ENCODE results near the gene CACNA1C.

CACNA1C gene

DNA sequence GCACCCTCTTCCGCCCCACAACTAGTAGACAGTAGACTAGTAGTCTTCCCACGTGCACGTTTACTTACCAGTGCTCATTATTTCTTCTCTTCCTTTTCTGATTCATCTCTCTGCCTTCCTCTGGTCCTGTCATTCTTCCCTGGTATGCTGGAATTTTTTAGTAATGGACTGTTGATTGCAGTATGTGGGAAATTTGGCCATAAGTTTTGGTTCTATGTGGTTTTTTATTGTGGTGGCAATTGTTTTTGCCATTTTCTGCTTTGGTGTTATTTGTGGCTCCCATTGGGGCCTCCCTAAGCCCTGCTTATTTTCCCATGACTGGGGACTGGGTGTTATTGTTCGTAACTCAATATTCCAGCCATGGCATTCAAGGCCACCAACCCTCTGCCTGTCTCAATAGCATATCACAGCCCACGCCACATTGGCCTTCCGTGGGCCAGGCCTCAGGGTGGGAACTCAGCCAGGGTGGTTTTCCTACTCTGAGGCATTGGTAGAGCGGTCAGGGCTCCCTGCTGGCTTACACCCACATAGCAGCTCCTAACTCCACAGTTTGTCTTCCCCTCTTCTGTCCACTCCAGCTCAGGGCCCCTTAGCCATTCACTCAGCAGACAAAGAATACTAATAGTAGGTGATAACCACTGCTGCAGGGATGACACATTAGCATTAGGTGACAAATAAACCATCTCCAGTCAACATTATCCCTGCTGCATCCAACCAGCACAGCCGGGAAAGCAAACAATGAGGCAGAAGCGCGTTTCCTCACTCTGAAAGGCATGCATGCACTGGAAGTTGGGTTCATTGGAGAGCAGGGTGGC is 321.5 kb downstream of the CACNA1C start:
- DNase-seq, result no peak

DNA sequence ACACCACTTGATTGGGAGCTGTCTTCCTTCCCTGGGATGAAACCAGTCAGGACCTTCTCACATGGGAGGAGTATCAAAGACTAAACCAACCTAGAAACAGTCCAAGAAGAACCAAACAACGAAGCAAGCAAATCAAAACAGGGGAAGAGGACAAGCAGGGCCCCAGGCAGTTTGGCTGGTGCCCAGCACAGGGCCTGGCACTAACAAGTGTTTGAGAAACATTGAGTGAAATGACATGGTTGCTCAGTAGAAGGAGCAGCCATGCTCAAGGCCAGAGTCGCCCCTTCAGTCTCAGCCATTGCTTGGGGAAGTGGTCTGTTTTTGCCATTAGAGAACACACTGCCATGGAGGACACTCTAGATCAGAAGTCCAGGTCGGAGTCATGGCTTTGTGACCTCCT is 323.1 kb downstream of the CACNA1C start:
- DNase-seq, result no peak

DNA sequence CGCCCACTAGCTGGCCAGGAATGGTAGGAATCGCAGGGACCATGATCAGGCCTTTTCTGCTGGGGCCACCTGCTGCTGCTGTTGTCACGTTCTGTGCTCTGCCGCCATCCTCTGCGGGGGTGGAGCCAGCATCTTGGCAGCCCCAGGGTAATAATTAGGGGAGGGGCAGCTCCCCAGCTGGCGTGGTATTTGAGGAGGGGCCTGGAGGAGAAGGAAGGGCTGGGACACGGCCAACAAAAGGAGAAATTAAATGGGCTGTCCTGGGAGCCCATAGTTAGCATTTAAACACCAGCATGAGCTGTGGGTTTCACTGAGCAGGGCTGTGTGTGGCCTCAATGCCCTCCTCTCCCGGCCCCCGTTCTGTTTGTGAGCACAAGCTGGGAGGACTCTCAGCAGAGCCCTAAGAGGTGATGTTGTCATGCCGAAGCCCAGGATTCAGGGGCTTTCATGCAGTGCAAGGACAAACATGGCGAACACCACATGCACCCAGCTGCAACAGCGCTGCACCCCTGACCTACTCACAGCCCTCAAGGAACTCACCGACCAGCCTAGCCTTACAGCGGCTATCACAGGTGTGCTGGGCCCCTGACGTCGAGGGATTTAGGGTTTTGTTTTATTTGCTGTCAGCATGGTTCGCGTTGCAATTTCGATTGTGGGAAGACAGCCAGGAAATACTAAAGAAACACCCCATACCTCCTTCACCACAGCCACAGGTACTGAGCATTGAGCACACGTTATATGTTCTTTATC is 324.3 kb downstream of the CACNA1C start:
- DNase-seq, result no peak

DNA sequence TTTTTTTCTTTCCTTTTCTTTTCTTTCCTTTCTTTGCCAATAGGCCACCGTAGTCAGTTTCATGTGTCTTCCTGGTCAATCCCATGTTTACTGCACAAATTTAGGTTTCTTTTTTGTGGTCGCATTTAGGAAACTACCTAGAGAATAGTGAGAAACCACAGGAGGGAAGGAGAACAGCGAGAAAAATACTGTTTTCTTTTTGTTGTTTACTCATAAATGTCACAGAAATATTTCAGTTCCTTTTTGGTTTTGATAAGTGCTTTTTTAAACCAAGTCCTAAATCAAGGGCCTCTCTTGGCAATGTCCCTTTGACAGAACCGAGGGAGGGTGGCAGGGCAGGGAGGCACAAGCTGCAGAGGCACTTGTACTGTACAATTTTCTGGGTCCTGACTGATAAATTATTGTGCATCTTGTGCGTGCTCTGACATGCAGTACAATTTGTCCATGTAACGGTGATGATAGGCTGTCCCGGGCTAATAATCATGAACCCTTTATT is 326.1 kb downstream of the CACNA1C start:
- DNase-seq, result no peak

DNA sequence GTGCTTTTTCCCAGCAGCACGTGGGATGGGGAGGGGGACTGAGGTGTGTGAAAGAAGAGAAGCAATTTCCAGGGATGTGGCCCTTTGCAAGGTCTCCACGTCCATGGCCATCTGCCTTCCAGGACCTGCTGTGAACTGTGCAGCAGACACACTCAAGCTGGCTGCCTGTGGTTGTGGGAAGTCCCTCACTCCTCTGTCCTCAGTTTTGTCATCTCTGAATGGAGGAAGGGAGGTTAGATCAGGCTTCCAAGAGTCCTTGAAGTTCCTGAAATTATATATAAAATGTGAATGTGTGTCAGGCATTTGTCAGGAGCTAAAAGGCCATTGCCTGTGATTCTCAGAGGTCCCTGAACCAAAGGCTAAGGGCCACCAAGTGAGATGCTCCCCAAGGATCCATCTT is 328.2 kb downstream of the CACNA1C start:
- no peak for DNase-seq

DNA sequence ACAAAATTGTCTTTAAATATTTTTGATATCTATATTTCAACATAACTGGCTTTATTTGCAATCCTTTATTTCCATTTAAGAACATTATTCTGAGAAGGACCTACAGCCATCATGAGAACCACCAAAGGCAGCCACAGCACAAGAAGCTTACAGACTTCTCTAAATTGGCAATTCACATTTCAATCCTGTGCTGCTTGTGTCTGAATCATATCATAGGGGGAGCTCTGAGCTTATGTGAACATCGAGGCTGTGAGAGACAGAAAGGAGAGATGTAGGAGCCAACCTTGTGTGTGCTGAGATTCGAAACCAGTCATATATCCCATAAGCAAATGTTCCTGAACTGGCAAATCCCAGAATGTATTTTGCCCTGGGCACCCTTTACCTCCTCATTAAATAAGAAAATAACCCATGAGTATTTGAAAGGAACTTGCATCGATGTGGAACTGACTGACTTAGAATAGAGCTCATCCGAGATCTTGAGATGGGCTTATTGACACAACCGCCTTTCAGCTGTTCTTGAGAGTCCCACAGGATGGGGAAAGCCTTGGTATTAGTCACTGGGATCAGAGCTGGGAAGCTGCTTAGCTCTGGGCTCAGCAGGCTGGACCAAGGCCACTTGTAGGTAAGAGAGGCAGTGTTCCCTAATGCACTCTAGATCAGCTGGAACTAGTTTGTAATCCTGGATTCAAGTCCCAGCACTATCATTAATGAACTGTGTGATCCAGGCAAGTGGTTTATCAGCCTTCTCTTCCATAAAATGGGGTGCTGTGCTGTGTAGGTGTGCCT is 329.8 kb downstream of the CACNA1C start:
- no peak for DNase-seq

DNA sequence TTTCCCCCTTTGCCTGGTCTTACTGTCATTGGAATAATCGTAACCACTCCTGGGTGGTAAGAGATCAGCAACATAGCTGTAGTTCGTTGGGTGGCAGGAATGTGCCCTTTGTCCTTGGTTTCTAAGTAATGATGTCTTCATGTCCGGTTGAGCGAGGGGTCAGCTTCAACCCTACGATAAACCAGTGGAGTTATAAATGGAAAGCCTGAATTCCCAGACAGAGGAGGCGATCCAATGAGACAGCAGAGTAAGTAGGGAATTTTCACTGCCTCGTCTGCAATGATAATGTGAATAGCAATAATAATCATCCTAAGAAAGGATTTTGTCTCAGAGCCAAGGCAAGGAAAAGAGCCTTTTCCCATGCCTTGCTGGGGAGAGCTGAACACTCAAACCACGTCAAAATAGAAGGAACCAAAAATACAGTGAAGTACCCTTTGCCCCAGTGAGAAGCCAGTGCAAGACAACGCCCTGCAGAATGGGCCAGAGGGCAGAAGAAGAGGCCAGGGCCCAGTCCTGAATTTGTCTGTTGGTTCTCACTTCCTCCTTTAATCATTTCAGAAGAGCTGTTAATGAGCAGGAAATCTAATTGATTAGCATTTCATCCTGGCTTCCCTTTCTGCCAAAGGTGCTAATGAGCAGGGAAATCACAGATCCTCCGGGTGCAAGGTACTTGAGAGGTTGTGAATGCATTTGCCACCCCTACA is 330.7 kb downstream of the CACNA1C start:
- DNase-seq, result no peak

DNA sequence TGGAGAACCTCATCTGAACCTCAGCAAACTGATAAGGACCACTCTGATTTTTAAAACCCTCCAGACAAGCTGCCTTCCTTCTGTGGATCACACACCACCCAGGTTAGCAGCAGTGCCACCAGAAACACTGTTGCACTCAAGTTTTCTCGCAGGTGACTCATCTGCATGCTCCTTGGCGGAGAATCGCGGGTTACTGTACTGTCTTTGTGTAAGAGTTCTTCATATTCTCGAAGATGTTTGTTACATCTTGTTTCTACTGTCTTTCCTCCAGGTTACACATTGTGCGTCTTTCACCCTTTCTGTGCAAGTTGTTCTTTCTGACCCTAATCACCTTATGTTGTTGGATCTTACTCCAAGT is 331.2 kb downstream of the CACNA1C start:
- DNase-seq, result no peak

DNA sequence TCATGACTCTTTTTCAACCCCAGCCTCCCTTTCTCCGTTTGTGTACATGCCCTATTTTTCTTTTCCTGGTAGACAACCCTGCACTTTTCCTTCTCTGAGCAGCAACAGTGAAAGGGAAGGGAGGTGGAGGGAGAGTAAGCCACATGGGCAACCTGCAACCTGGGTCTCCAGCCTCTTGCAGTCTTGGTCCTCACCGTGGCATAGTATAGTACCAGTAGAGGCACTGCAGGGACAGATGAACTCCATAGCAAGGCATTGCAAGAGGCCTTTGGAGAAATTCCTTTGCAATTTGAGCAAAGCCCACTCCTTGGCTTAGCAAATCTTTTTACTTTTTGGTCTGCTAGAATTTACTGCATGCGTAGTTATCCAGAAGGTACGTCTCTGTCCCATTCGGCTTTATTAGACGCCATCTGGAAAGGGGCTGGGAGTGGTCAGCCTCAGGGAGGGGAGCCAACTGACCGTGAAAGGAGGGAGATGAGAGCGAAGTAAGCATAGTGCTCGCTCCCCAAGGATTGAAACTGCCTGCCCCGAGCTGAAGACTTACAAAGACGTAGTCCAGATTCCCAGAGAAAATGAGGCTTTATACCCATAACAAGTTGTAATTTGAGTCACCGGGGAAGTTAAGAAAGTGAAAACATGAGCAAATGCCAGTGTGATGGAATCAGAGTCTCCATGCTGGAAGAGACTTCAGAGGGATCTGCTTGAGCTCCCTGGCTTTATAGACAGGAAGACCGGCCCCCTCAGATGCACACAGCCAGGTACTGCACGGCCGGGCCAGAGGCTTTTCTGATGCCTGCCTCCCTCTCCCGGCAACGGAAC is 332.0 kb downstream of the CACNA1C start:
- DNase-seq, result no peak

DNA sequence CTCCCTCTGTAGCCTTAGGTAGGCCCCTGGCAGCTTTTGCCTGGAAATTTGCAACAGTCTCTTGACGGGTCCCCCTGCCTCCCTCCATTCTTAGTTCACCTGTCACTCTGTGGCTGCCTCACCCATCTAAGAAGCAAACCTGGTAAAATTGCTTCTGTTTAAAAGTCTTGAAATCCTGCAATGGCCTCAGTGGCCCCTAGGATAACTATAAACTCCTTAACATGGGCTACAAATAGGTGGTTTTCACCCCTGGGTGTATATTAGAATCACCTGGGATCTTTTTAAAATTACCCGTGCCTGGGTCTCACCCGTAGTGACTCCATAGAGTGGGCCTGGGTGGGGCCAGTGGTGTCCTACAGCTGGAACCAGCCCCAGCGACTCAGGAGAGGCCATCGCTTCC is 332.7 kb downstream of the CACNA1C start:
- no peak for DNase-seq

DNA sequence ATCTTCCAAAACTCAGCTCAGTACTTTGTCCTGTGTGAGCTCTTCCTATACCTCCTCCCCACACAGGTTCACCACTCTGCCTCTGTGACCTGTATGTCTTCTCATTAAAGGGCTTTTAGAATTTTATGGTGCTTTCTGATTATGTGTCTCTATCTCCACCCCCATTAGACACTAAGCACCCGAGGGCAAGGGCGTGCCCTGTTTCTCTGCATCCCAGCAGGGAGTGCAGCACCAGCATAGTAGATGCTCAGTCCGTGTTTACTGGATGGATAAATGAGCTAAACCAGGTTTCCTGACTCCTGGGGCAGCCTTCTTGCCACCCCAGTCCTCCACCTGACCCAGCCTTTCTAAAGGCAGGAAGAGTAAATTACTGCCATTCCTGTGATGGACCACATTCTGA is 333.8 kb downstream of the CACNA1C start:
- DNase-seq, result no peak

DNA sequence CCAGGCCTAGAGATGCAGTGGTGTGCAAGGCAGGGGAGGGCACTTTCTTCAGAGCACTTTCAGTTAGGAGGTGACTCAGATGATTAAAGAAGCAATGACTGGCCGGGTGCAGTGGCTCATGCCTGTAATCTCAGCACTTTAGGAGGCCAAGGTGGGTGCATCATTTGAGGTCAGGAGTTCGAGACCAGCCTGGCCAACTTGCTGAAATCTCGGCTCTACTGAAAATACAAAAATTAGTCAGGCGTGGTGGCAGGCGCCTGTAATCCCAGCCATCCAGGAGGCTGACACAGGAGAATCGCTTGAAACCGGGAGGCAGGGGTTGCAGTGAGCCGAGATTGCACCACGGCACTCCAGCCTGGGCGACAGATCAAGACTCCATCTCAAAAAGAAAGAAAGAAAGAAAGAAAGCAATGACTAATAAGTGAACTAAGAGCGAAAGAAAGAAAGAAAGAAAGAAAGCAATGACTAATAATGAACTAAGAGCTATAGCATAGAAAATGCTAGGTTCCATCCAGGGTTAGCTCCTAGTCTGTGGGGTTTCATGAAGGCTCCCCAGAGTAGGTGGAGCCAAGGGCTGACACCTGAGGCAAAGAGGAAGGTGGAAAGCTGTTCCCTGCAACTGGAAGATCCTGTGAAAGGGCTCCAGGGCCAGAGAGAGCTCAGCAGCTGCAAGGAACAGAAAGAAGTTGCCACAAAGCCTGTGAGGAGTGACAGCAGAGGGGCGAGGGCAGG is 334.5 kb downstream of the CACNA1C start:
- no peak for DNase-seq

DNA sequence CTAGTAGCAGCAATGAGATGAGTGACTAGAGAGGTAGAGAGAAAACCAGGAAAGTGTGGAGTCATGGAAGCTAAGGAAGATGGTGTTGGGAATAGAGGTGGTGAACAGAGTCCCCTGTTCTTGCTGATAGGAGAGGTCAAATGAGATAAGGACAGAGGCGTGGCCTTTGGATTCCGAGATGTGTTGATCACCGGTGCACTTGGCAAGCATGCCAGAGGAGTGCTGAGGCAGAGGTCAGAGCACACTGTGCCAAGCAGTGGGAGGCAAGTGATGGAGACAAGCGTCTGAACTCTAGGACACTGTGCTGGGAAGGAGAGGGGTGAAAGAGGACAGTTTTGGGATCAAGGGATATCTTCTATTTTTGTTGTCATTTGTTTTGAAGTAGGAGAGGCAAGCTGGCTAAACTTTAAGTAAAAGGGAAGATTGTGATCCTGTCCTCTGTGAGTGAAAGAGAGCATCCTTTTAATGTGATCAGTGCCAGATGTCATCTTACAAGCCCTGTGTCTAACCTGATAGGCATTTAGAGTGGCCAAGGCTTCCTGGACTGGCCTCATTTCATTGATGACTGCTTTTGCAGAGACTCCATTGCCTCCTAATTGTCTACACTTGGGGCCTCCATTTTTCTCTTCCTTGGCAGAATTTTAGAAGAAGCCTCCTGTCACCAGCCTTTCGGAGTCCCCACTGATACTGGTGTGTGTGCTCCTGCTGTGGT is 336.4 kb downstream of the CACNA1C start:
- DNase-seq, result no peak

DNA sequence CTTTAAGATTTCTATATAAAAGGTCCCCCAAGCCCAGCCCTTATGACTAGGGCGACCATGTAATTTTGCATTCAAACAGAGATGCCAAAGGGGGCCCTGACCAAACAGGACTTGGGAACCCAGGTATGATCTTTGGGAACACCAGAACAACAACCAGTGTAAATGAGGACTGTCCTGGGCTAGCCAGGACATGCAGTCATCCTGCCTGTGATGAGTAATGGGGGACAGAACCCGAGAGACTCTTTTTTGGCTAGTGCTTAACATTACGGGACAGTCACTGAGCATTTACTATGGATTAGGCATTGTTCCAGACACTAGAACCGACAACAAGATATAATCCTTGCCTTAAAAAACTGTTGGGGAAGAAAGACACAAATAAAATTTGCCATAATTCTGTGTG is 337.3 kb downstream of the CACNA1C start:
- no peak for DNase-seq

DNA sequence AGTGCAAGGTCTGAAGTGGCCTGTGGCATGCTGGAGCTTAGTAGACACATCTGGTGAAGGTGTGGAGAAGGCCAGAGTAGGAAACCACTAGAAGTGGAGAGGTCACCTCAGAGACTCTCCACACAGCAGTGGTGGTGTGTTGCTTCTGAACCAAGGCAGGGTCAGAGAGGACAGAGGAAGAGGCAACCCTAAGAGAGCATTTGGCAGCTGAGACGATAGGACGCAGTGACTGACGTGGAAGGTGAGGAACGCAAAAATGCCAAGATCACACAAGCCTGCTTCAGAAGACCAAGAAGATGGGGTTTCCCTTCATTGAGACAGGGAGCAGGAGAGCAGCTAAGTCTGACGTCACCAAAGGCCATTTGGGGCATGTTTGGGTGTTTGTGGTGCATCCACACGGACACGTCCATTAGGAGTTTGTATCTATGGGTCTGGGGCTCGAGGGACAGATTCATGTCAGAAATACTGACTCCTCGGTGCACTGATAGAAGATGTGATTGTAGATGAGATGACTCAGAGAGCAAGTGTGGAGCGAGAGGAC is 338.1 kb downstream of the CACNA1C start:
- no peak for DNase-seq

DNA sequence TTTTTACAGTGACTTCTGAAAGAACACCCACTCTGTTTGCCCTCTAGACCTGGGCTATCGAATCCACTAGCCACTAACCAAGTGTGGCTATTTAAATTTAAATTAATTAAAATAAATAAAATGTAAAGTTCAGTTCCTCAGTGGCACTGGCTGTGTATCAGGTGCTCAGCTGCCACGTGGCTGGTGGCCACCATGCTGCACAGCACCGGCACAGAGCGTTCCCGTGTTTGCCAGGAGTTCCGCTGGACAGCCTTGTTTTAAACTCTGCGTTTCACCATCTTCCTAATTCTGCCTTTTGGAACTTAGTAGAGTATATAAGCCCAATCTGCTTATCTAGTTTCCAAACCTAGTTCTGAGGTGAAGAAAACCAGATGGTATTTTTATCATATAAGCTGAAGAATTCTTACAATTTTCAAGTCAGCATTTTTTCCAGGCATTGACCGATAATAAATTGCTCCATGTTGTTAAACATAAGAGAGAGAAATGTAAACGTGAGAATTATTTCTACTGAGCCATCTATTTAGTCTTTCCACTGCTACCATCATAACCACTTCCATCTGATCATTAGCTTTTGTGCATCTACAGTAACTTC is 339.0 kb downstream of the CACNA1C start:
- DNase-seq, result no peak

DNA sequence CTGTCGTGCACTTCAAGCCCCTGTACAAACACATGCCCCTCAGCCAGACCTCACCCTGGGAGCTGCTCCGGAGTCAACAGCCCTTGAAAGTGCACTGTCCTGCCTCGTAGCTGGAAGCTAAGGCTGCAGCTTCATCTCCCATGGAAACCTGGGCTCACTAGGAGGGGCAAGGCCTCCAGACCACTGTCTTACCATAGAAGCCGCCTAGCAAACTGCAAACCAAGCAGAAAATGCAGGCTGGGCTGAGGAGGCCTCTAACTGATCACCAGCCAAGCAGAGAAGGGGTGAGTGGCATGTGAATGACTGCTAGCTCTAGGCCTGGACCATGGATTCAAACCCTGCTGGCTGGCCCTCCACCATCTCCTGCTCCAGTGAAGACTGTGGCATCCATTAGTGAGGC is 340.2 kb downstream of the CACNA1C start:
- DNase-seq, result no peak

DNA sequence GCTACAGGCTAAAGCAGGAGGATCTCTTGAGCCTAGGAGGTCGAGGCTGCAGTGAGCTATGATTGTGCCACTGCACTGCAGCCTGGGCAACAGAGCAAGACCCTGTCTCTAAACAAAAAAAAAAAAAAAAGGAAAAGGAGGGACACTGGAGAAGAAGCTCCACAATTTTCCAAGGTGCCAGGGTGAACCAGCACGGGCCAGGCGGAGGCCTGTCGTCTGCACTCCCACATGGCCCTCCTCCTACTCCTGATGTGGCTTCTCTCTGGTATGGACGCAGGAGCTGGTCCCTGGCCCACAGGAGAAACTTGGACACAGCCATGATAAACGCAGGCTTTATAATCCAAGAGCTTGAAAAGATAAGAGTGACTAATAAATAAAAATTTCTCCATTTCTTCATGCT is 341.2 kb downstream of the CACNA1C start:
- DNase-seq, result no peak

DNA sequence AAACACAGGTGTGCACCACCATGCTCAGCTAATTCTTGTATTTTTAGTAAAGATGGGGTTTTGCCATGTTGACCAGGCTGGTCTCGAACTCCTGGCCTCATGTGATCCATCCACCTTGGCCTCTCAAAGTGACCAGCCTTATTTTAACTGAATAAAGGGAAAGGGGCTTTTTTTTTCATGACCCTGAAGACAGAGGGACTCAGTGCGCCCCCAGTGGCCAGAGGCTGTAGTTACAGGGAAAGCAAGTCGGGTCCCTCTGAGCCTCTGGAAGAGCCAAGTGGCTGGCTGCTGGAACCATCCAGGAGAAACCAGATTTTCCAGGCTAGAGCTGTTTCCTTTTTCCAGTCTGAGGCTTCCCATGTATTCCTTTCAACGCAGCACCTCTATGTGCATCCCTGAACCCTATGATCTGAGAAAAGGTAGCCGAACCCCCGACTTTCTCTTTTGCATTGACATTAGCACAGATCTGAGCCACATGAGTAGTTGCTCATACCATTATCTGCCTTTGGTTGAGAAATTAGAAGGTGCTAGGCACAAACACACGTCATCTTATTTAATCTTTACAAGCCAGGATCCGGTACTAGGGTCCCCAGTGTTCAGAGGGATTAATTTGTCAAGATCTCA is 342.7 kb downstream of the CACNA1C start:
- DNase-seq, result peak; percentile 15

Data from CD4-positive, alpha-beta T cell treated with Interleukin-12 subunit alpha and Interleukin-12 subunit beta, for 1 hour (primary cell).